HG02943 (cell line): ENCODE data around the gene LYRM4.
"Not testable (repeated sequence)": the region's sequence is repeated elsewhere in the genome, so short reads cannot be mapped to it uniquely, and the experiment has no call there.

ENCODE experiments used
- ATAC-seq: cut with Tn5 transposase; IDR thresholded peaks from one replicate; pipeline ENCODE4 v1.9.1; 2021; ENCODE audit warnings: mild to moderate bottlenecking, low read depth, moderate library complexity; ENCODE audit not compliant: unreplicated experiment

Gene LYRM4

DNA sequence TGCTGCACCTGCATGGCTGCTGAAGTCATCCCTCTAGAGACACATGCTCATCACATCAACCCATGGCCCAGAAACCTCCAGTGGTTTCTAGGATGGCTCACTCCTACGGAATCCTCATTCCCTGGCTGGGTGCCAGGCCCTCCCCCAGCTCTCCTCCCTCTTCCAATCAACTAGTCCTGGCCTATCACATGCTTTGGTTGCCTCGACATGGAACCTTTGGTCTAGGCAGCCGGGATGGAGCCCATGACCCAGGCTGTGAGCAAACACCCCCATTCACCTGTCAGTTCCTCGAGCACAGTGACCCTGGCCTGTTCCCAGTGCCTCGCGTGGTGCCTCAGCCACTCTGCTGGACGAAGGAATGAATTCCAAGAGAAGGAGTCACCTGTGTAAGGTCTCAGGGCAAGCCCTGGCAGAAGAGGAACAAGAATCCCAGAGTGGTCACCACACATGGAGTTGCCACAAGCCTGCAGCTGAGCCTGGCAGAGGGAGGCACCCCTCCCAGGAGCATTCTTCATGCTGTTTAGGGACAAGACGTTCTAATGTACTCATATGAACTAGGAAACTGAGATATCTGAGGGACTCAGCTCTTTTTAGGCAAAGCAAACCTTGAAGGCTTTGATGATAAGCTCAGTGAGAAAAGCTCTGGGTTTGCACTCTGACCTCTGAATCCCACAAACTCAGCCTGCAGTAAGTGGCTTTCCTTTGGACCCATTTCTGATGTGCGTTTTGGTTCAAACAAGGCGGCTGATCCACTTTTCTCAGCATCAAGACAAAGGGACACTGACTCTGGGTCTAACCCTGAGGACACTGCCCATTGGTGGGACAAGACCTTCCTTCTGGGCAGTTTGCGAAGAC, 135.4 kb downstream of the LYRM4 start:
- no peak for ATAC-seq

DNA sequence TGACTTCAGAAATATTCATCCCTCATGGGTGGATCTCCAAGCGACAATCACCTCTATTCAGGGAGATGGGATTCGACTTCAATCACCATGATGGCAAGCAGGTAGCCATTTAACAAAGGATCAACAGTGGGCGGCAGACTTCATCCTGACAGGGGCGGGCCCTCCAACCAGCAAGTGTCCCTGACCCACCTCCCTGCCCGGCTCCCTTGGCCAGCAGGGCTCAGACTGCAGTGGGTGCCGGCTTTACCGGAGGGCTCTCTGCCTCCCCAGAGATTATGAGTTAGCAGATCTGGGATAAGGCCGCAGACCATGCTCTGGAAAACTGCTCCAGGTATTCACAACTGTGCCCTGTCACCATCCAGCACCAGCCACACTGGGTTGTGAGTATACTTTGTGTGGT, 136.2 kb downstream of the LYRM4 start:
- ATAC-seq = no peak

DNA sequence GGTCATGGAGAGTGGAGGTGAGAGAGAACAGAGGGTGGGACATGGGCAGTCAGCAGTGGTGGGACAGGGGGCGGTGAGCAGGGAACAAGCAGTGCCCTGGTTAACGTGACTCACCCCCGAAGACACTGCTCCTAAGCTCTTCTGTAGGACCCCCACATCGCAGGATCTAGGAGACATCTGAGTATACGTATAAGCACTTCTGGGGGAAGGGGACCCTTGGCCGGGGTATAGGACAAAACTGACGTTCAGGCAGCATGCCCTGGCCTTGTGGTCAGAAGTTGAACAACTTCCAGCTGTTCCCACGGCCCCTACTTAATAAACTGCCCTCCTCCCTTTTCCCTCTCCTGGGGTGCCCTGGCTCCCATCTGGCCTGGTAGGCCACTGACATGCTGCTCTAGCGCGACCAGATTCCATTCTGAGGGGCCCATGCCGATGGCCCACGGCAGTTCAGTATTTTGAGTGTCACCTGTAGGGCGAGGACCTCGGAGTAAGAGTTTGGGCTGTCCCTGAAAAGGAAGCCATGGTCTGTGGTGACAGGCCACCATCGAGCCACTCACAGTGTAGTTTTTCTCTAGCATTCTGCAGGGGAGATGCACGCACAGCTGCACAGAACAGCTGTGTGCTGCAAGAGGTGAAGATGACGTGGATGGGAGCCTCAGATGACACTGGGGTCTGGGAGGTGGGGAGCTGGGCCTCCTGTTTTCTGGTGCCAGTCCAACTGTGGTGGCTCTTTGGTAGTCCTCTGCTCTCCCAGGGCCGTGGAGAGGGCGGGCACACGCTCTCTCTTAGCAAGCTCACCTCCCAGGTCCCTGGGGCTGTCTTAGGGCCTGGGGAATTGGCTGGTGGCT, 137.2 kb downstream of the LYRM4 start:
- ATAC-seq = no peak

DNA sequence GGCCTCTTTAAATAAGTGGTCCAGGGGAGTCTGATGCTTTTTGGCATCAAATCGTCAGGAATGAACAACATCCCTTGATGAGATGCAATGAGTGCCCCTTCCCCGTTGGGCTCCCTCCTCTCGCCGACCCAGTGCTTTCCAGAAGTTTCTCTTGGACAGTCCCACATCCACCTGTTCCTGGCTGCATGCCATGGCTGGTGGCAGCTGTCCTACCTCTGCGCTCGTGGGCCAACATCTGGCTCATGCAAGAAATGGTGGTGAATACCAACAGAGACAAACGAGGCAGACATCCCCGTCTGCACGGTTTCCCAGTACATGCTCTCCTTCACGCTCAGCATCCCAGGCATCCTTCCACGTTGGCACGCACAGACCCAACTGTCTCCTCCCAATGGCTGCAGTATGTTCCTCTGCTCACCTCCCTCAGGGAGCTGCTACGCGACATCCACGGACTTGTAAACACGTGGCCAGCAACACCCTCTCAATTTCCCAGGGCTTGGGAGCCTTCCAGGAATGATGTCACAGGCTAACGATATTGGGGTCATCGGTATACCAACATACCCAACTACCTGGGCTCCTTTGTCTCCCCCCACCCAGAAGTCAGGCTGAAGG, 138.1 kb downstream of the LYRM4 start:
- ATAC-seq = no peak

DNA sequence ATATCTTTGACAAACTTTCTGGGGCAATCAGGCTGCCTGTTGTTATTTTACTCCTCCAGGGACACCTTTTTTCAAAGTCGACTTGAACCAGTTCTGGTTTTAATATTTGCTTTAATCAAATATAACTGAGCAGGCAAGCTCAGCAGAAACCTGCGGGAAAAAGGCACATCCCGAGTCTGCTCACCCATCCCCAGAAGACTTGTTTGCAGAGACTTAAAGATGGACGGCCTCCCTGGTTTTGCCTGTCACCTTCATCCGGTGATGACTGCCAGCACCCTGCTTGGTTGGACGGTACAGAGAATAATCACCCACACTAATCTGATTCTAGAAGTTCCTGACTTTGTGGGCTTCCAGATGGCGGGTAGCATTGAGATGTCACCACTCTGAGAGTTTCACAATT, 138.8 kb downstream of the LYRM4 start:
- no peak for ATAC-seq

DNA sequence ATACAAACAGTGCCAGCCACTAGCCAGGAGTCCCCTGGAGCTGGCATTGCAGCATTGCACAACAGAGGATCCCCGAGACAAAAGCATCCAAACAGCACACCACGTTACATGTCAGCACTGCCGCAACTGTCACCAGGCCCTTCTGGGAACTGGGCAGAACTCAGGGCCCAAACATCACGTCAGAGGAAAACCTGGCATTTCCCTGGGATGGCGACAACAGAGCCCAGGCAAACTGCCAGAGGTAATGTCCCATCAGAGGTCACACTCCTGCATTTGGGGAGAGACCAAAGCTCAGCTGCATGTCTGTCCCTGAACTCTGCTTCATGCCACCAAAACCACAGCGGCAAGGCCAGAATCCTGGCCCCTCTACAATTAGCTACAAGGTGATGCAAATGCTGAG, 139.3 kb downstream of the LYRM4 start:
- no peak for ATAC-seq

DNA sequence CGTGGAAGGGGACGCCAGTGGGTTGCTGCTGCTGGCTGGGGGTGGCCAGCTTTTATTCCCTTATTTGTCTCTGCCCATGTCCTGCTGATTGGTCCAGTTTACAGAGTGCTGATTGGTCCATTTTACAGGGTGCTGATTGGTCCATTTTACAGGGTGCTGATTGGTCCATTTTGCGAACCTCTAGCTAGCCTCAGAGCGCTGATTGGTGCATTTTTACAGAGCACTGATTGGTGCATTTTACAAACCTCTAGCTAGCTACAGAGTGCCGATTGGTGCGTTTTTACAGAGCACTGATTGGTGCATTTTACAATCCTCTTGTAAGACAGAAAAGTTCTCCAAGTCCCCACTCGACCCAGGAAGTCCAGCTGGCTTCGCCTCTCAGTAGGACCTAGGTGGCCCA, 140.2 kb downstream of the LYRM4 start:
- not testable (repeated sequence) for ATAC-seq

DNA sequence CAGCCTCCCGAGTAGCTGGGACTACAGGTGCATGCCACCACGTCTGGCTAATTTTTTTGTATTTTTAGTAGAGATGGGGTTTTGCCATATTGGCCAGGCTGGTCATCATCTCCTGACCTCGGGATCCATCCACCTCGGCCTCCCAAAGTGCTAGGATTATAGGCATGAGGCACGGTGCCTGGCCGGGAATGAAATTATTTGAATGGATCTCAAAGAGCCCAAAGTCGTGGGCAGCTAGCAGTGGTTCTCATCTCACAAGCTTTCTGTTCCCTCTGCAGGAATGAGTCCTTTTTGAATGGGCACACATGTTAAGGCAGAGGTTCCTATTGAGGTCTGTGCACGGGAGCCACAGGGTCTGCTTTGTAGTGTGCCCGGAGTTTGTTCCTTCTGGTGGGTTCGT, 140.7 kb downstream of the LYRM4 start:
- no peak for ATAC-seq

DNA sequence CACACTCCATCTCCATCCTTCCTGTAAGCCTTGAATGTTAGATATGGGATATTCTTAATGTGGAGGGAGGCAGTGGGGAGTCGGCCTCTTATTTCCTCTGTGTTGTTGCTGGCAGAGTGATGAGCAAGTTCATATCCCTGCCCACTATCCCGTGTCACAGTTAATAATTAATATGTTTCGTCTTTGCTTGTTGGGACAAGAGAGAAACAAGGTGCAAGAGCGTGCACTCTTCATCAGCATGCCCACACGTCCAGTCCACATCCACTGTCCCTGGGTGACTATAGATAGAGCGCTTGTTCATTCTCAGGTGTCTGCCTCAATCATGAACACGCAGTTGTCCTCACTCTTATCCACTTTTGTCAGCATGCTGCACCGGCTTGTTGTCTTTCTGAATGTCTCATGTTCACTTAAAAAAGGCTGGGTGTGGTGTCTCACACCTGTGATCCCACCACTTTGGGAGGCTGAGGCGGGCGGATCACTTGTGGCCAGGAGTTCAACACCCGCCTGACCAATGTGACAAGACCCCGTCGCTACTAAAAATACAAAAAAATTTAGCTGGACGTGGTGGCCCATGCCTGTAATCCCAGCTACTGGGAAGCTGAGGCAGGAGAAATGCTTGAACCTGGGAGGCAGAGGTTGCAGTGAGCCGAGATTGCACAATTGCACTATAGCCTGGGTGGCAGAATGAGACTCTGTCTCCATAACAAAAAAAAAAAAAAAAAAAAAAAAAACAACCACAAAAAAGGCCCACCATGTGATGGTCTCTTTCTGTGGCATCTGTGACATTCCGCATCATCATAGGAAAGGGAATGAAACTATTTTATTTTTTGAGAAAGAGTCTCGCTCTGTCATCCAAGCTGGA, 141.4 kb downstream of the LYRM4 start:
- ATAC-seq = no peak

DNA sequence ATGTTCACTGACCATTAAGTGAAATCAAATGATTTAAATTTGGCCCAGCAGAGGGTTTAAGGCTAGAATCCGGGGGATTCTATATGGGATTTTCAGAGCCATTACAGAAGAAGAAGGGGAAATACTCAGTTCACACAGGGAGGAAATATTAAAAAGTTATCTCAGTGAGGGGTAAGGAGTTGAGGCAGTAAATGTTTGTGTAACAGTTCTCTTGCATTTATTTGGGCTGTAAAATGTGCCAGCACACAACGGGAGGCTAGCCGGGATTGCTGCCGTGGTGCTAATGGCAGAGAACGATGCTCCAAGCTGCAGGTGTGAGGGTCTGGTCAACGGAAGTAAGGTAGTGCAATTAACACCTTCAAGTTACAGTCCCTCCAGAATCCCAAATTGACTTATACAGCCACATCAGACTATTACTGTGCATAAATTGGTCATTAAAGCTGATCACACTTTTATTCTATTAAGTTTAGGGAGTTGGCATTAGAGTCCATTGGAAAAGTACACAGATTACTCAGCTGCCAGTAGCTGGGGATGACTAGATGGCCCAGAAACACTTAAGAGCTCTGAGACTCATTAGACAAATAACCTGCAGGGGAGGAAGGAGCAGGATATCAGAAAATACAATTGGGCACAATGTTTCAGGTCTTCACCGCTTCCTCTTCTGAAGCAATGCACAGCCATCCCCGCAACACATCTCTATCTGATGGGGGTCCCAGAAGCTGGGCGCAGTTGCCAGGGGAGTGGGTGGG, 144.3 kb downstream of the LYRM4 start:
- ATAC-seq = no peak

DNA sequence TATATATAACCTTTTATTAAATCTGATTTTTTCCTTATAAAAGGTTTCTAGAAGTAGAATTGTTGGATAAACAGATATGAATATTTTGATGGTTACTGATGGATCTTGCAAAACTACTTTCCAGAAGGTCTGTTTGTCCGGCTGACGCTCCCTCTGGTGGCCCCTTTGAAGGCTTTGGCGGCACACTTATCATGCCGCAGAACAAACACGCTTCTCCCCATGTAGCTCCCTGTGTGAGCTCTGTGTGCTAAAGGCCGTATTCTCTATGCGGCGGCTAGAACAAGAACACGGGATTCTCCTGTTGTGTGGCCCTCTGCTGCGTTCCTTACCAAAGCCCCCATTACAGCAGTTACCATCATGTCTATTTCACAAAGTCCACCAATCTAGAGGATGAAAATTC, 145.6 kb downstream of the LYRM4 start:
- ATAC-seq = no peak

DNA sequence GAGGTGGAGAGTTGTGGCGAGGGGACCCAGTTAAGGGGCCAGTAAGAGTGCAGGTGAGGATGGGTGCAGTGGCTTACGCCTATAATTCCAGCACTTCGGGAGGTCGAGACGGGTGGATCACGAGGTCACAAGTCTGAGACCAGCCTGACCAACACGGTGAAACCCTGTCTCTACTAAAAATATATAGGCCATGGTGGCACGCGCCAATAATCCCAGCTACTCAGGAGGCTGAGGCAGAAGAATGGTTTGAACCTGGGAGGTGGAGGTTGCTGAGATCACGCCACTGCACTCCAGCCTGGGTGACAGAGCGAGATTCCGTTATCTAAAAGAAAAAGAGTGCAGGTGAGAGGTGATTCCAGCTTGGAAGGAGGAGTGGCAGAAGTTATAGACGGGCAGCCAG, 147.7 kb downstream of the LYRM4 start:
- ATAC-seq = no peak

DNA sequence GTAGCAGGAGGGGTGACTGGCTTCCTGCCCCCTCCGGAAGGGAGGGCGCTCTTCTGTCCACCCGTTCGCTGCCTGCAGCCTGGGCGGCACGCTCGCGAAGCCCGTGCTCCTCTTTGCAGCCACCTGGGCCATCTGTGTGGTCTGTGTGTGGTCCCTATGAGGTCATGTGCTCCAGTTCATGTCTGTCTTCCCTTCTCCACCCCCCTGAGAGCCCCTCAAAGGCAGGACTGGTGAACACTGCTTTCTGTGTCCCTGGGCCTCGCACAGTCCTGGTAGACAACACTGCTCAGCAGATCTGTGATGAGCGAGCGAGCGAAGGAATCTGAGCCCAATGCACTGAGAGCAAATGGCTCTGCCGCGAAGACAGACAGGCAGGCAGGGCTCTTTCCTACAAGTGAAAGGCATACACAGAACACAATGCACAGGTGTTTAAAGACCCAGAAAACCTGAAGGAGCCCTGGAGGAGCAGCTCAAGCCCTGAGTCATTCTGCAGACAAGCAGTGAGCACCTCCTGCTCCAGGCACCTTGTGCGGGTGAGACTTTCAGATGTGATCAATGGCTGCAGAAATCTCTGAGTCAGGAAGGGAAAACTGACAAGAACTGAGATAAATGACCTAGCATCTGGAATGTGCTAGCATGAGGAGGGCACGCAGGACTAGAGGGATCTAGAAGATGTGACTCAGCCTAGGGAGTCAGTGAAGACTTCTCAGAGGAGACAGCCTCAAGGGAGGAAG, 148.5 kb downstream of the LYRM4 start:
- no peak for ATAC-seq

DNA sequence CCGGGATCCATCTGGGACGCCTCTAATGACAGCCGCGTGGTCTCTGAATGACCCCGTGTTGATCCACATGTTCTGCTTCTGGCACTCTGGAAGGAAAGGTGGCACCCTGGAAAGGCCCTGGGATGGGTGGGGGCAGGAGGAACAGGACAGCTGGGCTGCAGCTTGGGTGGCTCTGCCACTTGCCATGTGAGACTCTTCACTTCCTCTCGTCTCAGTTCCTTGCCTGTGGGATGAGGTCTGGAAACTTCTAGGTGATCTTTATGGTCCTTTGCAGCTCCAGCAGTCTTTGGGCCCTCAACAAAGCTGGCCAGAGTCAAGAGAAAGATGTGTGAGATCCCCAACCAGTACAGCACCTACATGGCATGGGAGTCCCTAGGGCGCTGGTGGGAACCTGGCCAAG, 149.1 kb downstream of the LYRM4 start:
- ATAC-seq = no peak

DNA sequence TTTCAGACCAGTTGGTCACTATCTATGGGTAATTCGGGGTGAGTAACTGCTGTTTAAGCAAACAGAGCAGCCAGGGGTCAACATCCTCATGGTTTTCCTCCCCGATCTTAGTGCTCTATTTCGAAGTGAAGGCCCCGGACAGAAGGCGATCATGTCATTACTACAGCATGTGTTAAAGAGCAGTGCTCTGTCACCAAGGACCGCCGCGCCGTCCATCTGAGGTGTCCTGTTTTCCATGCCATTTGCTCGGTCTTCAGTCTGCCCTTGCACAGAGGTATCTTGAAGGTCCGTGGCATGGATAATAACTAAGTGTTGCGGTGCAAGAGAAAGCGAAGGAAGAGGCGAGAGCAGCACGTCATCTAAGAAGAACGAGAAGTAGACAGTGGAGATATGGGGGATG, 150.5 kb downstream of the LYRM4 start:
- no peak for ATAC-seq

DNA sequence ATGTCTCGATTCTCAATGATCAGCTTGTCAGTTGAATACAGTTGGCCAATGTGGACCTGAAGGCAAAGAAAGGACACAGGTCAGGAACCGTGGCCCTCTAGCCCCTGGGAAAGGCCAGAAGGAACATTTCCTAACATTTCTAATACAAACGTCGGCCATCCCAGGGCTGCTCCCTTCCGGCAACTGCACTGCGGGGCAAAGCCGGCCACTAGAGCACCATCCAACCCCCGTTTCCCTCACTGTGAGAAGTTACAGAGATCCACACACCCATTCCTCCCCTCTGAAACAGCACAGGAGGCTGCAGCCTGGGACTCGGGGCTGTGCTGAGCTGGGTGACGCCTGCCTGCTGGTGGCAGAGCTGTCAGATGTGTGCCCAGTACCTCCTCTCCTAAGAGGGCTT, 151.3 kb downstream of the LYRM4 start:
- ATAC-seq = no peak

DNA sequence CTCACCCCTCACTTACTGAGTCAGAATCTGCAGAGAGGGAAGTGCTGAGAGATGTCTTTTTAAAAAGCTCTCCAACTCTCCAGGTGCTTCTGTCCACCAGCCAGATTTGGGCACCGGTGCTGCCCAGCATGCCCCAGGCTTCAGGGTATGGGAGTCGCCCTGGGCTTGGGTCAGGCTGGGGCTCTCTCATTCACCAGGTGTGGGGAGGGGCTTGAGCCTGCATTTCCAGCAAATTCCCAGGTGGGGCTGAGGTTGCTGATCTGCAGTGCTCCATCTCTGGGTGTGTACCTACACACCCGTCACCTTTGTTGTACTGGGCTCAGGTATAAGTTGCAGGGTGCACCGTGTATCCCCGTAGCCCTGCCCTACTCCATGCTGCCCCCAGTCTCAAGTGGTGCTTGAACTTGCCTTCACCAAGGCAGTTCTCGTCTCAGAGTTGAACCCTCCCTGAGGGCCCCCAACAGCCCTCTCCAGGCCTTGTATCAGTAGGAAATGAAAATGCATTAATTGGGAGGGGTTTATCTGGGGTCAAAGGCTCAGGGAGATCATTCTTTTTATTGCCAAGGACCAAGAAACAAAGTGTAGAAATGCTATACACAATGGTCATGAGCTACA, 152.1 kb downstream of the LYRM4 start:
- no peak for ATAC-seq

DNA sequence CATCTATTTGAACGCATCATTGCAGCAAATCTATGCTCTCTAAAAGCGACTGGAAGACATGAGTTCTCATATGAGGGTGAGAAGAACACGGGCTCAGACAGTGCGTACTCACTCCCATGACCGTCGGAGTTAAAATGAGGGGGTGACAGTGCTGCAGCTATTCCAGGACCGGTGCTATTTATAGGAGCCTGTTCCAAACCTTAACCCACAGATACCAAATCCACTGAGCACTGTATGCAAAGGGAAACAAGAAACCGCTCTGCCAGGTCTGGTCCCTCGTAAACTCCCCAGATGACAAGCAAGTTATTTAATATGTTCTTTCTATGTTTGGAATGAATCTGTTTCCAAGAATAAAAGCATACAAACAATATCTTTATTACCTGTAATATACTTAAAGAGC, 152.7 kb downstream of the LYRM4 start:
- ATAC-seq = no peak

DNA sequence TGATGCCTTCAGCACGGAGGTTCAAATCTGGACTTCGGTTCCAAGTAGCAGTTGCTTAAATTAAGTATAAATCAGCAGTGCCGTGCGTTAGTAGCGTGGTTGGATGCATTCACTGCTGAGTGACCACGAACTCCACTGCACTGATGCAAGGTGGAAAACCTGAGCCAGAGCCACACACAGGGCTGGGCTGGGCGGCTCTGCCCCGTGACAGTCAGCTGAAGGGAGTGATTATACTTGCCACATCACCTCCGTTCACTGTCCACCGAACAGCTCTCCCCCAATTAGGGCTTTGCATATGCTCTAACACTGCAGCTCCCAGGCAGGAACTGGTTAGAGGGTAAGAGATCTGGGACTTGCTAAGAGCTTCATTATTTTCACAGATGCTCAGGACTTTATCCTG, 153.4 kb downstream of the LYRM4 start:
- ATAC-seq = no peak
